Urothelium cell line (cell line): ENCODE results near the gene PARD3B.

Source experiments
- DNase-seq: peaks from one replicate; pipeline ENCODE4 v3.0.0; 2011; ENCODE audit warnings: low spot score, mixed read lengths
- FAIRE-seq: peaks from 2 replicates; lab custom pipeline; 2011; peaks lifted over from hg19 to GRCh38; lab: Jason Lieb, UNC

Gene PARD3B

DNA sequence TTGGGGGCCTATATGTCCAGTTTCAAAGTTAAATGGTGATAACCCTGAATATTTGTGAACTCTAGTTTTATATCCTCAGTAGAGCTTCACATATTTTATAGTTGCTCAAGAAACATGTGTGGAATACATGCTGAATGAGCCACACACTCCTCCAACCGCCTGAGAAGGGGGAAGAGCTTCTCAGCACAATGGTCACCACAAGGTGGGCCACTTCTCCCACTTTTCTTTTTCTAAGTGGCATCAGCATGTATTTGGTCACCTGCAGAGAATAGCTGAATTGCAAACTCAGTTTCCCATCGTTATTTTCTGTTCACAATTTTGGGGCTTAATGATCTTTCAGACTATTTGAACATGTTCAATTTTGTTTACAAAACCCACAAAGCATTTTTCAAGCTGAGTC lies 340.5 kb downstream of the PARD3B start:
- FAIRE-seq: no peak
- no peak for DNase-seq

- FAIRE-seq: no peak
- no peak for DNase-seq
These were observed 341.4 kb downstream of the PARD3B start for GRCh38 chr2:204886713-204887112.

- FAIRE-seq (no peak), DNase-seq (no peak)
These were observed 342.9 kb downstream of the PARD3B start for GRCh38 chr2:204888222-204888621.

DNA sequence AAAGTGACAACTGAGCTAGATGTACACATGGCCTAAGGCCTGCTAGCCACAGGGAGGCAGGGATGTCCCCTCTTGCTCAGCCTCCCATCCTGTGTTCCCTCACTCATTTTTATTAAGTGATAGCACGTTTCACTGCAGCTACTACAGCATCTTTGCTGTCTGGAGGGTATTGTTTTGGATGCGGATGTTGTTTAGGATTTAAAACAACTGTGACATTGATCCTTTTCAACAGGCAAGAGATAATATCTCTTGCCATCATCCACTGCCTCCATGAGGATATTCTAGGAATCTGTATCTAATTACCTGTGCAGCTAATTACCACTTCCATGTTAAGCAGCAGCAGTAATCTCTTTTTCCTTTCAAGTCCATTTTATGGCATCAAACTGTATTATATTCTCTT lies 345.4 kb downstream of the PARD3B start:
- FAIRE-seq (no peak), DNase-seq (no peak)

DNA sequence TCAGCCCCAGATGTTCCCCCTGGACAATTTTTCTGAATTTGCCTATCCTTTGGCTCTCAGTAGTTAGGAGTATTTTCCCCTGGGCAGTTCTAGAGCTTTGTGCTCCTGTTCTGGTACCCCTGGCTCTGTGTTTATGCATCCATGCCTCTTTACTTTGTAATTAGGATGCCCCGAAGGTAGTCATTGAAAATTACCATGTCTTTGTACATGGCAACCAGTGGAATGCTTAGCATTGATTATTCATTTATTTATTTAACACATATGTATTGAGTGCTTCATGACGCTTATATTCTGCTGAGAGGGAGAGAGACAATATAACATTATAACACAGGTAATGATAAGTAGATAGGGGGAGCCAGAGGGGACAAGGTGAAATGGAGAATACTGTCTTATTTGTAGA lies 346.5 kb downstream of the PARD3B start:
- FAIRE-seq (no peak), DNase-seq (no peak)

- FAIRE-seq (no peak), DNase-seq (peak; percentile 25)
These were observed 347.4 kb downstream of the PARD3B start for GRCh38 chr2:204892506-204893255.

DNA sequence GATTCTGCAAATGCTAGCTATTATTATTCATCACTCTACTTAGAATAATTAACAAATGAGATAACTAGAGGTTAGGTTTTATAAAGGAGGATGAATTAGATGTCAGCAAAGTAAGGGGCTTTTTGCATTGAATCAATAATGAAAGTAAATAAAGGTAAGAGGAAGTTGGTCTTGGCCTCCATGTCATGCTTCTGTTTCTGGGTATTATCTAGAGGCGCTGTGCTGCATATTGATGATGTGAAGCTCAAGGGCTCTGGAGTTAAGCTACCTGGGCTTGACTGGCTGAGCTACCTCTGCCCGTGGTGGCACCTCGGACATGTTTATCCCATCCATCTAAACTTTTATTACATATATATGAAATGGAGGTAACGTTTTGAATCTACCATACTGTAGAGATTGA lies 350.9 kb downstream of the PARD3B start:
- DNase-seq (no peak), FAIRE-seq (no peak)

DNA sequence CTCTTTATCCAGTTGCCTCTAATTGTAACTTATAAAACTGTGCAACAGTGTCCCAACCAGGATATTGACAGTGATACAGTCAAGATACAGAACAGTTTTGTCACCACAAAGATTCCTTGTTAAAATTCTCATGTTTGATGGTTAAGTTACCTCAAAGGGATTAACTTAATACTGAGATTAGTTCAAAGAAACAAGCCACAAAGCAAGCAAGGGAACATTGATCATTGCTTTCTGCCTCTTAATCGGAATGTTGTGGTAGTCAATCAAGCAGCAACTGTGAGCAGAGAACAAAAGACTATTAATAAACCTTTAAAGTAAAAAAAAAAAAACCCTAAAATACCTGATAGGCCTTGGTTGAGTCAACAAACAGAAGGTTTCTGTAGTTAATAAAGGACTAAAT lies 352.3 kb downstream of the PARD3B start:
- DNase-seq: no peak
- no peak for FAIRE-seq

DNA sequence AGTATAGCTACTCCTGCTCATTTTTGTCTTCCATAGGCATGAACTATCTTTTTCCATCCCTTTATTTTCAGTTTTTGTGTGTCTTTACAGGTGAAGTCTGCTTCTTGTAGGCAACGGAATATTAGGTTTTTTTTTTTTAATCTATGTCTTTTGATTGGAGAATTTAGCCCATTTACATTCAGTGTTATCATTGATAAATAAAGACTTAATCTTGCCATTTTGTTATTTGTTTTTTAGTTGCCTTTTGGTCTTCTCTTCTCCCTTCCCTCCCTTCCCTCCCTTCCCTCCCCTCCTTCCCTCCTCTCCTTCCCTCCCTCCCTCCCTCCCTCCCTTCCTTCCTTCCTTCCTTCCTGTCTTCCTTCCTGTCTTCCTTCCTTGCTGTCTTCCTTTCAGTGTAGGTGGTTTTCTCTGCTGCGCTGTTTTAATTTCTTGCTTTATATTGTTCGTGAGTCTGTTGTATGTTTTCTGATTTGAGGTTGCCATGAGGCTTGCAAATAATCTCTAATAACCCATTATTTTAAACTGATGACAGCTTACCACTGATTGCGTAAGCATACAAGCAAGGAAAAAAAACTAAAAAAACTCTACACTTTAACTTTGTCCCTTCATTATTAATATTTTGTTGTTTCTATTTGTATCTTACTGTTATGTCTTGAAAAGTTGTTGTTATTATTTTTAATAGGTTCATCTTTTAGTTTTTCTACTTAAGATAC lies 353.8 kb downstream of the PARD3B start:
- no peak for FAIRE-seq

DNA sequence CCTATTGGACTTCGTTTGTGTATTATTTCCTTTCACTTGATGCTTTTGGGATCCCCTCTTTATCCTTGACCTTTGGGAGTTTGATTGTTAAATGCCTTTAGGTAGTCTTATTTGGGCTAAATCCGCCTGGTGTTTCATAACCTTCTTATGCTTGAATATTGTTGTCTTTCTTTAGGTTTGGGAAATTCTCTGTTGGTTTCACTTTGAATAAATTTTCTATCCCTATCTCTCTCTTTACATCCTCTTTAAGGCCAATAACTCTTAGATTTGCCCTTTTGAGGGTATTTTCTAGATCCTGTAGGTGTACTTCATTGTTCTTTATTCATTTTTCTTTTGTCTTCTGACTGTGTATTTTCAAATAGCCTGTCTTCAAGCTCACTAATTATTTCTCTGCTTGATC lies 354.7 kb downstream of the PARD3B start:
- DNase-seq (no peak), FAIRE-seq (no peak)

More for the DNA sequence above, 353.8 kb downstream of the PARD3B start:
- DNase-seq: no peak

- FAIRE-seq (no peak), DNase-seq (no peak)
These were observed 355.2 kb downstream of the PARD3B start for GRCh38 chr2:204900487-204900886.

- FAIRE-seq (no peak), DNase-seq (no peak)
These were observed 355.6 kb downstream of the PARD3B start for GRCh38 chr2:204900910-204901309.

GRCh38 chr2:204901591-204901990 lies 356.3 kb downstream of the PARD3B start:
- FAIRE-seq: no peak
- DNase-seq: no peak

DNA sequence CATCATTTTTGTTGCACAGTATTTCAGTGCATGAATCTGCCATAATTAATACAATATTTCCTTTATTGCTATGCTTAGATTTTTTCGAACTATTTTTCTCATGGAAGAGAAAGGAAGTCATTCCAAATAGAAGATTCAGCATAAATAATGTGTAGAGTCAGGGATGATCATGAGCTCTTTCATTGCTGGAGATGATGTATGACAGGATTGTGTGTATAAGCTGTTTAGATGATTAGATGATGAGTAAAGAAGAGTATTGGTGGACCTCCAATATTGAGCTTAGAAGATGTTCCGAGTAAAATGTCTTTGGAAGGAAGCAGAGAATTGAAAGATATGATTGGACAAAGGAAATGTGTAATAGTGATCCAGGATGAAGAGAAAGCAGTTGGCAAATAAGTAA lies 364.5 kb downstream of the PARD3B start:
- DNase-seq: no peak
- no peak for FAIRE-seq

GRCh38 chr2:204913312-204913711 lies 368.0 kb downstream of the PARD3B start:
- FAIRE-seq: no peak
- DNase-seq: no peak

DNA sequence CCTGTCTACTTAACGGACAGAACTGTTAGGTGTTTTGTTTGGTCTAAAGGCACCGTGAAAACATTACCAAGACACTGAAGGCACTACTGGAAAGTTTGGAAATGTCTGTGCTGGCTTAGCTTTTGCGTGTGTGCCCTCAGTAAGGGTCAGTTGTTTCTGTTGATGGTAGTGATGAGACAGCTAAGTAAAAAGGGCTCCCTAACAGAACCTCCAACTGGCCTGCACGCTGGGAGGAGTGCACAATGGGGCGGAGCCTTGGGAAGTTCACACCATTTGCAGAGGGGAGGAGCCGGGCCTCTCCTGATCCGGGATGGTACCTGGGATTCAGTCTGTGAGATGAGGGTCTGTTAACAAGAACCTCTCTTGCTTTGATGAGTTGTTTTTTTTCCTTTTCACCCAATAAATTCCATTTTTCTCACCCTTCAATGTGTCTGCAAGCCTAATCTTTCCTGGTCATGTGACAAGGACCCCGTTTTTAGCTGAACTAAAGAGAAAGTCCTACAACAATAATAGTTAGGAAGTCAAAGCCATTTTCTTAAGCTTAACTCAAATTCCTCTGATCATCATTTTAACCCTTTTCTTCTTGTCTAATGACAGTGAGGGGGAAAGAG lies 368.7 kb downstream of the PARD3B start:
- DNase-seq (no peak), FAIRE-seq (no peak)

DNA sequence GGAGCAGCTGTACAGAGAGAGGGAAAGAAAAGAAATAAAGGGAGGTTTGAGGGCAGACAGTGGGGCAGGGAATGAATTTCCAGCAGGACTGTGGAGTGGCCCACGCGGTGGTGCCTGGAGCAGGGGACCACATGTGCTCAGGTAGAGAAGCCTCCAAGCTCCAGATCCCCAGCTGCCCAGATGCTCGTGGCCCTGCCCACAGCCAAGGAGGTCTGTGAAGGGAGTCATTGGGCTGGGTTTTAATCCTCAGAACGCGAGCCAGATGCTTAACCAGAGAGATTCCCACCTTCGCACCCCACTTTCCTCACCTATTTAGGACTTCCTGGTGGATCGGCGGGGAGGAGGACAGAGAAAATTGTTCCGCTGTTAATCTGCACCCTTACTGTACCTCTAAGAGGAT lies 369.4 kb downstream of the PARD3B start:
- DNase-seq: no peak
- FAIRE-seq: no peak

- FAIRE-seq: no peak
- no peak for DNase-seq
These were observed 371.9 kb downstream of the PARD3B start for GRCh38 chr2:204917089-204917701.

DNA sequence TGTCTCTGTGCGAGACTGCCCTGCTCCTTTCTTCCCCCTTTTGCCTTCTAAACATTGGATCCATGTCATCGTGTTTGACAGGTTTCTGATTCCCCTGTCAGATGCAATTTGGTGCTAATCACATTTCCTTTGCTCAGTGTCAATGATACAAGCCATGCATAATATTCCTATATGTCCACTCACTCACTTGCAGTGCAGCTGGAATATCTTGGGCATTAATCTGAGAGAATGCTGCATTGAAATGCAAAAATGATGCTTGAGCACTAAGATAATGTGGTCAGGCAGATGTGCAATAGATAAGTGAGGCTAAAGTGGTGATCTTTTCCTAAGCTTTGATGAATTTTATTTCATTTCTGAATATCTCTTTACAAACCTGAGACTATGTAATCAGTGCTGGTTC lies 375.5 kb downstream of the PARD3B start:
- no peak for FAIRE-seq
- DNase-seq: no peak

- FAIRE-seq (no peak), DNase-seq (no peak)
These were observed 378.7 kb downstream of the PARD3B start for GRCh38 chr2:204923957-204924356.

- FAIRE-seq: no peak
- no peak for DNase-seq
These were observed 386.3 kb downstream of the PARD3B start for GRCh38 chr2:204931562-204931961.
